Activated T-cell treated with anti-CD3 and anti-CD28 coated beads, Interleukin-2, amount 50 U/mL, for 1 hour (primary cell): ENCODE measurements around the gene ZNF286A.
"Not testable (repeated sequence)": the region's sequence is repeated elsewhere in the genome, so short reads cannot be mapped to it uniquely, and the experiment has no call there.

Experiments used
- DNase-seq: peaks from one replicate; pipeline ENCODE4 v3.0.0-alpha.2; 2020

The ZNF286A gene

GRCh38 chr17:15699413-15699924, at the start of gene ZNF286A:
ZNF286A (plus strand) TSS chr17:15699752; CDS start chr17:15700330, 578 bp downstream.
- DNase-seq = peak; percentile 86

DNA sequence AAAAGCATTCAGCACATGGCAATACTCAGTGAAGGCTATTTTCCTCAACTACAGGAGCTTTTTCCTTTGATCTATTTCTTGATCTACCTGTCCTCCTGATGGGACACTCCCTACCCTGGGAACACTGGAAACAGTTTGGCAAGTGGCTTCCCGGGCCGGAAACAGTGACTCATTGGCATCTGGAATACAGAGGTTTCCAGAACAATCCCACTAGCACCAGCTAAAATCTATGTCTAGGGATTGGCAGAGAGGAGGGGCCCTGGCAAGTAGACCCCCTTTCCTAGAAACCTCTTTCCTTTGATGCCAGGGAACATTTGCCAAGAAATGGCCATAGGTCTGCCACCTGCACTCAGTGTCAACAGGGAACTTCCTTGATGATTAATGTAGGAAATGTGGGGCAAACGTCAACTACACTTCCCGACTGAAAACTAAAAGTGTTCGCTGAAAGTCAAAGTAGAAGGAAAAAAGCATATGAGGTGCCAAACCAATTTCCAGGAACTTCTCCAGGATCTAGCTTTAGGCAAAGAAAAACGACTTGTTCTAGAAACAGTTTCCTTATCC, 49.6 kb upstream of the ZNF286A start:
- DNase-seq = no peak

DNA sequence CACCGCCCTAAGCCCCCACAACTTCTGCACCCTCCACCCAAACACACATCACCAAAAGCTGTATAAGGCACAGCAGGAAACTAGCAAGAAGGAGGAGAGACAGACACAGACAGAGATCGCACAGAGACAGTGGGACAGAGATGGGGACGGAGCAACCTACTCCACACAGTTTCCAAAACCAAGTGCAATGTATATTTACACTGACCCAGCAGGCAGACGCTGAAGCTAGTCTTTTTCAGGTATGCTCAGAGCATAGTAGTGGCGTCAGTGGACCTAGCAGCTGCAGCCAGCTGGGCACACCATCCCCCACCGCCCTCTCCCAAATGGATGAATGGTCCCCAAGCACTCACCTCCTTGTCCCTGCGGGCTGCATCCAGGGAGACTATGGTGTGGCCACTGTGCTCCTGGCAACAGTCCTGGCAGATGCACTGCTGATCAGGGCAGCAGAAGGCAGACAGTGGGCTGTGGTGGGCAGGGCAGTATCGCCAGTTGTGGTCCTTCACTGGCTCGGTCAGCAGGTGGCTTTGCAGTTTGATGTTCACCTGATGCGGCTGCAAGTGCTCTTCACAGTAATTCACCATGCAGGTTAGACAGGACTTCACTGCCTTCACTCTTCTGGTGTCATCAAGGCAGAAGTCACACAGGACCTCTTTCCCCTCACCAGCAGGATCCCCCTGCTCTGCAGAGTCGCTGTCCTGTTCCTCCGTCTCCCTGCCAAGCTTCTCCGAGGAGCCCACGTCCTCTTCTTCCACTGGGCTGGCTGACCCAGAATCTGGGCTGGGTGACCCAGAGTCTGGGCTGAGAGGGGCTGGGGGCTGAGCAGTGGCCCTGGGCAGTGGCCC, 48.6 kb upstream of the ZNF286A start:
- no peak for DNase-seq

- no peak for DNase-seq
These were observed 47.9 kb upstream of the ZNF286A start for GRCh38 chr17:15651583-15652110.

DNA sequence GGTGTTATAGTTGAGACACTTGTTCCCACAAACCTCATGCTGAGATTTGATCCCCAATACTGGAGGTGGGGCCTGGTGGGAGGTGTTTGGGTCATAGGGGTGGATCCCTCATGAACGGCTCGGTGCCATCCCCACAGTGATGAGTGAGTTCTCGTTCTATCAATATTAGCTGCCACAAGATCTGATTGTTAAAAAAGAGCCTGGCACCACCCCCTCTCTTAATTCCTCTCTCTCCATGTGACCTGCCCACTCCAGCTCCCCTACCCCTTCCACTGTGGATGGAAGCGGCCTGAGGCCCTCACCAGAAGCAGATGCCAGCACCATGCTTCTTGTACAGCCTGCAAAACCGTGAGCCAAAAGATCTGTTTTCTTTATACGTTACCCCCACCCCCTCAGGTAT, 46.6 kb upstream of the ZNF286A start:
- DNase-seq = no peak

DNA sequence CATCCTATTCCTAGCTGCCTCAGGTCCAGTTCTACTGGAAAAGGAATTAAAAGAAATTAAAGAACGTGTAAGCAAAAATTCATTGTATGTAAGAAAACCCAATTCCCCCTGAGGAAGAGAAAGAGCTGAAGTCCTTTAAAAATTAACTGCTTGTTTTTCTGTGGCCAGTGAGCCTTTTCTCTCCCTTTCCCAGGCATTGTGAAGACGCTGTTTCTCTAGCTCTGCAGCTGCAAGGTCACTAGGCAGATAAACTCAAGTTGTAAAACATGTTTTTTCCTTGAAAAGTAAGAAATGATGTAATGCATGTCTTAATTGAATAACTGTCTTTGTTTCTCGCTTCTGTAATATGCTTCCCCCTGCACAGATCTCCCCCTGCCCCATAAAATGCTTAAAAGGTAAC, 45.2 kb upstream of the ZNF286A start:
- not testable (repeated sequence) for DNase-seq

- no peak for DNase-seq
These were observed 44.5 kb upstream of the ZNF286A start for GRCh38 chr17:15654886-15655561.

- no peak for DNase-seq
These were observed 41.7 kb upstream of the ZNF286A start for GRCh38 chr17:15657868-15658267.

DNA sequence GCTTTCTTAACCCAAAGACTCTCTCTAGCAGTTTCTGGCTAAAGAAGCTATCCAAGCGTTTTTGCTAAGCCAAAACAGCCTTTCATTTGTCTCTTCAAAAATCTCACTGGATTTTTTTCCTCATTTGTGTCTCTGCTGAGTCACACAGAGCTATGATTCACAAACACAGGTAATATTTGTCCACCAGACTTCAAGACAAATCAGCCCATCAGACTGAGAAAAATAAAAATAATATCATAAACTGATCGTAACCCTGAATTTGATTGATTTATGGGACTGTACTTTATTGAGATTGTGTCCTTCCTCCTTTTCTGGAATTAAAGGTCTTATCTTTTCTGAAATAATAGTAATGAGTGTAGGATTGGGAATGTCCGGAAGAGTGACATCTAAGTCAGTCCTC, 41.3 kb upstream of the ZNF286A start:
- DNase-seq = no peak

GRCh38 chr17:15659236-15659635, 40.3 kb upstream of the ZNF286A start:
- no peak for DNase-seq

- DNase-seq = no peak
These were observed 39.9 kb upstream of the ZNF286A start for GRCh38 chr17:15659663-15660062.

- no peak for DNase-seq
These were observed 39.5 kb upstream of the ZNF286A start for GRCh38 chr17:15660077-15660476.

GRCh38 chr17:15662681-15663080, 36.9 kb upstream of the ZNF286A start:
- DNase-seq = no peak

GRCh38 chr17:15663176-15663575, 36.4 kb upstream of the ZNF286A start:
- DNase-seq = no peak

DNA sequence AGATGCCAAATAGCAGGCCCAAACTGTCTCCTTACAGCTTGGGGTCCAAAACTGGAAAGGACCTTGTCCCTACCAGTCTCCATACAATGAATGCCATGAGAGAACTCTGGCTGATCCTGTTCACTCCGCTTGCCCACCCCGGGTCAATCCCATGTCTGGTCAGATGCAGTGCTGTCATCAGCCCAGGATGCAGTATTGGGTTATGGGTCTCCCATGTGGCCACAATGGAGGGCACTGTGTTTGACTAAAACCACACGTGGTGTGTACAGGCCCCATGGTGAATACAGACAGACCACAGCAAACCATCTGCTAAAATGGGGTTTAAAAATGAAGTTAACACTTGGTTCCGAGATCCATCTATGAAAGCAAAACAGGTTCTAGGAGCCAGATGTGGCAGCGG, 35.9 kb upstream of the ZNF286A start:
- DNase-seq = no peak

GRCh38 chr17:15669526-15669925, 30.0 kb upstream of the ZNF286A start:
- DNase-seq = not testable (repeated sequence)

- not testable (repeated sequence) for DNase-seq
These were observed 24.9 kb upstream of the ZNF286A start for GRCh38 chr17:15674640-15675039.

DNA sequence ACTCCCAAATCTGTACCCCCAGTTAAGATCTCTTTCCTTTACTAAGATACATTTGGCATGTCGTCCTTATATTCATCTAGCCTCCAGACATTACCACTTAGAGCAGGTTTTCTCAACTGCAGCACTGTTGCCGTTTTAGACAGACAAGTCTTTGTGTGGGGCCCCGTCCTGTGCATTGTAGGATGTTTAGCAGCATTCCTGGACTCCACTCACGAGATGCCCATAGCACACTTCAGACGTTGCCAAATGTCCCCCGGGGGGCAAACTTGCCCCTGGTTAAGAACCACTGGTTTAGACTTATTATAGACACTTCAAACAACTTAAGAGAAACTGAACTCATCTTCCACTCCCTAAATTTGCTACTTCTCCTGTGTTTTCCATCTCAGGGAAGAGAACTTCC, 23.6 kb upstream of the ZNF286A start:
- DNase-seq = not testable (repeated sequence)

DNA sequence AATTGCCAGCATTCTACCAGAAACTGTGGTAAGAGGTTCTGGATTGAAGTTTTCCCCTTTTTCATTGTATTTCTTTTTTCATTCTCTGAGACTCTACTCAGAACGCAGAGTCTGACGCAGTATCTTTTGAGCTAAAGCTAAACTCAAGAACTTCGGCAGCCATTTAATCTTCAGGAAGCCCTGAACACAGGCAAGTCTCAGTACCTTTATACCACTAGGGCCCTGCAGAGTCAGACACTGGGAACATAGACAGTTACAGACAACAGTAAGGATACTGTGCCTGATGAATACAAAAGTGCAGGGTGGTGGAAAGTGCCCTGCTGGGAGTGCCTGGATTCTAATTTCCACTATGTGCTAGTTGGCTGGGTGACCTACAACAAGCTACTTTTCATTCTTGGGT, 16.4 kb upstream of the ZNF286A start:
- not testable (repeated sequence) for DNase-seq

GRCh38 chr17:15683824-15684478, 15.6 kb upstream of the ZNF286A start, which contains the start of gene TRIM16:
TRIM16 (minus strand) TSS chr17:15684311; CDS start chr17:15651609, 32,702 bp downstream.
- DNase-seq = peak; percentile 83

DNA sequence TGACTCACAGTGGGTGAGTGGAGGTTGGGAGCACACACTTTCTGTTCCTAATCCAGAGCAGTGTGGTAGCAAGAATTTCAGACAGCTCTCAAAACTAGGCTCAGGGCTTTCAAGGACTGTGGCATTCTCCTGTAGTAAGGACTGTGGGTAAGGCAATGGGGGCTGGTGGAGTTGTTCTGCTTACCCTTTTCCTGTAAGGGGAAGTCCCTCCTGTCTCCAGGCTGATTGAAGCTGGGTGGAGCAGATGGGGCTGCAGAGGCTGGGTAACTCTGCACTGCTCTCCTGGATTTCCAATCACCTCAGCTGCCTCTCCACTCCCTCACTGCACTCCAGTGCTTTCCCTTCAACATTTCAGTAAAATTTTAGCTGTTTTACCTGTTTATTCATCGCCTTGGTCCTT, 12.1 kb upstream of the ZNF286A start:
- DNase-seq = not testable (repeated sequence)

GRCh38 chr17:15698967-15699366, 585 bp upstream of the ZNF286A start:
- DNase-seq = not testable (repeated sequence)

- not testable (repeated sequence) for DNase-seq
These were observed 385 bp downstream of the ZNF286A start for GRCh38 chr17:15699937-15700336.
